GM21619 (cell line): ENCODE measurements around the gene PDE3A.
"Not testable (repeated sequence)": the region's sequence is repeated elsewhere in the genome, so short reads cannot be mapped to it uniquely, and the experiment has no call there.

Experiments used
- ATAC-seq: cut with Tn5 transposase; IDR thresholded peaks from one replicate; pipeline ENCODE4 v1.9.1; 2021; ENCODE audit not compliant: unreplicated experiment

PDE3A gene

GRCh38 chr12:20368114-20368650 is at the start of gene PDE3A:
Gene PDE3A (plus strand): TSS chr12:20368537. CDS start chr12:20369285, 748 bp downstream.
- ATAC-seq: no peak

- no peak for ATAC-seq
These were observed 49.0 kb upstream of the PDE3A start for GRCh38 chr12:20319366-20319765.

- no peak for ATAC-seq
These were observed 47.8 kb upstream of the PDE3A start for GRCh38 chr12:20320552-20320951.

- not testable (repeated sequence) for ATAC-seq
These were observed 37.4 kb upstream of the PDE3A start for GRCh38 chr12:20330826-20331505.

- ATAC-seq: no peak
These were observed 29.3 kb upstream of the PDE3A start for GRCh38 chr12:20339060-20339459.

- ATAC-seq: no peak
These were observed 26.2 kb upstream of the PDE3A start for GRCh38 chr12:20342111-20342510.

- ATAC-seq: no peak
These were observed 22.5 kb upstream of the PDE3A start for GRCh38 chr12:20345866-20346265.

- no peak for ATAC-seq
These were observed 18.3 kb upstream of the PDE3A start for GRCh38 chr12:20350026-20350425.

GRCh38 chr12:20350495-20350894 is 17.8 kb upstream of the PDE3A start:
- ATAC-seq: no peak

- ATAC-seq: no peak
These were observed 16.9 kb upstream of the PDE3A start for GRCh38 chr12:20351406-20351805.

GRCh38 chr12:20356048-20356447 is 12.3 kb upstream of the PDE3A start:
- no peak for ATAC-seq

- ATAC-seq: no peak
These were observed 7.9 kb upstream of the PDE3A start for GRCh38 chr12:20360407-20360806.

GRCh38 chr12:20361416-20361815 is 6.9 kb upstream of the PDE3A start:
- ATAC-seq: no peak

- no peak for ATAC-seq
These were observed 3.8 kb upstream of the PDE3A start for GRCh38 chr12:20364501-20364900.

GRCh38 chr12:20366776-20367409 is 1.4 kb upstream of the PDE3A start:
- no peak for ATAC-seq

GRCh38 chr12:20367583-20368113 is 689 bp upstream of the PDE3A start:
- ATAC-seq: no peak

GRCh38 chr12:20368651-20369304 is 441 bp downstream of the PDE3A start:
- no peak for ATAC-seq

GRCh38 chr12:20369305-20370013 is 1.1 kb downstream of the PDE3A start:
- no peak for ATAC-seq

GRCh38 chr12:20370014-20370386 is 1.7 kb downstream of the PDE3A start:
- ATAC-seq: no peak

GRCh38 chr12:20370866-20371519 is 2.7 kb downstream of the PDE3A start:
- ATAC-seq: no peak
